ENCODE data around the gene MKLN1. TPM values are rescaled to one million over a fixed set of nuclear protein-coding genes. Genes with fewer than 3 reads are reported as not detected.
"Not testable (repeated sequence)": the region's sequence is repeated elsewhere in the genome, so short reads cannot be mapped to it uniquely, and the experiment has no call there.

The MKLN1 gene
- total RNA-seq, 1 donor from 2014 or later: 20.2 TPM

DNA sequence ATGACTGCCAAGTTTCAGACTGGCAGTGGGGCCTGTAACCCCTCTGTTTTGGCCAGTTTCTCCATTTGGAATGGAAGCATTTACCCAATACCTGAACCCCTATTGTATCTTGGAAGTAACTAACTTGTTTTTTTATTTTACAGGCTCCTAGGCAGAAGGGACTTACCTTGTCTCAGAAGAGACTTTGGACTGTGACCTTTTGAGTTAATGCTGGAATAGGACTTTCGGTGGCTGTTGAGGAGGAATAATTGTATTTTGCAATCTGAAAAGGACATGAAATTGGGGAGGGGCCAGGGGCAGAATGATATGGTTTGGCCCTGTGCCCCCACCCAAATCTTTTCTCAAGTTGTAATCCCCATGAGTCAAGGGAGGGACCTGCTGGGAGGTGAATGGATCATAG, 20.0 kb upstream of the MKLN1 start:
- DNase-seq (ENCODE audit: extremely low read depth, low read depth, low spot score): no peak

DNA sequence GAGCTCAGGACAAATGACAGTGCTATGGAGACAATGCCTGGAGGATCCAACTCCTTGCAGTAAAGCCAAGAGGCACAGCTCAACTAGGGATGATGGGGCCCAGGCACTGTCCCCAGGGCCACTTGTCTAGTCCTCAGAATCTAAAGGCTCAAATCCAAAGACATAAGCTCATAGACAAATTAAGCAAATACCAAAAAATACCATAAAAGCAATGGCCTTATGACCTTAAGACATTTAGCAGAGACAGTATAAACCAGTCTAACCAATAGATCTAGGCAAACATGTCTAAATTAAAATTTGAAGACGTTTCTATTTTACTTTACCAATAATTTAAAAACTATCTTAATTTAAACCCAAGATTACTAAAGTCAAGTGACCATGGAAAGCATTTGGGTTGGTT, 14.8 kb upstream of the MKLN1 start:
- DNase-seq (ENCODE audit: extremely low read depth, low read depth, low spot score): no peak

DNA sequence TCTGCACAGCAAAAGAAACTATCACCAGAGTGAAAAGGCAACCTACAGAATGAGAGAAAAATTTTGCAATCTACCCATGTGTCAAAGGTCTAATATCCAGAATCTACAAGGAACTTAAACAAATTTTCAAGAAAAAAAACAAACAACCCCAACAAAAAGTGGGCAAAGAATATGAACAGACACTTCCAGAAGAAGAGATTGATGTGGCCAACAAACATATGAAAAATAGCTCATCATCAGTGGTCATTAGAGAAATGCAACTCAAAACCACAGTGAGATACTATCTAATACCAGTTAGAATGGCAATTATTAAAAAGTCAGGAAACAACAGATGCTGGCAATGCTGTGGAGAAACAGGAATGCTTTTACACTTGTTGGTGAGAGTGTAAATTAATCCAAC, 7.1 kb upstream of the MKLN1 start:
- DNase-seq (ENCODE audit: extremely low read depth, low read depth, low spot score): no peak

DNA sequence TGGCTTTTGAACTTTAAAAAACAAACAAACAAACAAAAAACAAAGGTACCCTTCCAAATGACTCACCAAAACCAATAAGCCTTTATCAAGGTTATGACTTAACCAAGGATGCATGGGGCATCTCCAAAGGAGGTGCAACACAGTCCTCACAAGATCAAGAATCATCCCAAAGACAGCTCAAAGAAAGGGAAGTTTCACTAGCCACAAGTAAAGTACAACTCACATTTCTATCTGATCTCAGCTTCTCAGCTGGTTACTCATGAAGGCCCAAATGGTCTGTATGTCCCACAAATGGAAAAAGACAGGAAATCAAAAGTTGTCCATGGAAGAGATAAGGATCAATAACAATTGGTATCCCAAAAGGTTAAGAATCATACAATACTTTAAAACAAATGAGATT, 6.0 kb upstream of the MKLN1 start:
- no peak for DNase-seq (ENCODE audit: extremely low read depth, low read depth, low spot score)

DNA sequence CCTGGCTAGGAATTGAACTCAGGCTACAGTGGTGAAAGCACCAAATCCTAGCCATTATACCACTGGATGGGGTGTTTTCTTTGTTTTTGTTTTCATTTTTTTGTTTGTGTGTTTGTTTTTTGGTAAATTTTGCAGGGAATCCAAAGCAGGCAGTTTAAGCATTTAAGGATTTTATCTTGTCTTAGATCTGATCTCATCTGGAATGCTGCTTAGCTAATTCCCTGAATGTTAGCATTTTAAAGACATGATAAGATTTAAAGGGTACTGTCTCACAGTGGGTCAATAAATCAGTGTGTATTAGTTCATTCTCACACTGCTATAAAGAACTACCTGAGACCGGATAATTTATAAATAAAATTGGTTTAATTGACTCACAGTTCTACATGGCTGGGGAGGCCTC, 5.6 kb upstream of the MKLN1 start:
- no peak for DNase-seq (ENCODE audit: extremely low read depth, low read depth, low spot score)

DNA sequence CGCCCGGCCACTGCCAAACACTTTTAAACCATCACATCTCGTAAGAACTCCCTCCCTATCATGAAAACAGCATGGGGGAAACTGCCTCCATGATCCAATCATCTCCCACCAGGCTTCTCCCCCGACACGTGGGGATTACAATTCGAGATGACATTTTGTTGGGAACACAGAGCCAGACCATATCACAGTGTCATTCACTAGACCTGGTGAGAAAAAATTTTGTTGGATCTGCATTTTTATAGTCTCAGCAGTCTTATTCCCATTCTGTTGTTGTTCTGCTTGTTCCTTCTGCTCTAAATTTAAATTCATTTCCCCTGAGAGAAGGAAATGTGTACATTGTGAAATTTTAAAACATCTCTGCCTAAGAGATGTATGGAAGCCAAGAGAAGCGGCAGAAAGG, 4.8 kb upstream of the MKLN1 start:
- no peak for DNase-seq (ENCODE audit: extremely low read depth, low read depth, low spot score)

DNA sequence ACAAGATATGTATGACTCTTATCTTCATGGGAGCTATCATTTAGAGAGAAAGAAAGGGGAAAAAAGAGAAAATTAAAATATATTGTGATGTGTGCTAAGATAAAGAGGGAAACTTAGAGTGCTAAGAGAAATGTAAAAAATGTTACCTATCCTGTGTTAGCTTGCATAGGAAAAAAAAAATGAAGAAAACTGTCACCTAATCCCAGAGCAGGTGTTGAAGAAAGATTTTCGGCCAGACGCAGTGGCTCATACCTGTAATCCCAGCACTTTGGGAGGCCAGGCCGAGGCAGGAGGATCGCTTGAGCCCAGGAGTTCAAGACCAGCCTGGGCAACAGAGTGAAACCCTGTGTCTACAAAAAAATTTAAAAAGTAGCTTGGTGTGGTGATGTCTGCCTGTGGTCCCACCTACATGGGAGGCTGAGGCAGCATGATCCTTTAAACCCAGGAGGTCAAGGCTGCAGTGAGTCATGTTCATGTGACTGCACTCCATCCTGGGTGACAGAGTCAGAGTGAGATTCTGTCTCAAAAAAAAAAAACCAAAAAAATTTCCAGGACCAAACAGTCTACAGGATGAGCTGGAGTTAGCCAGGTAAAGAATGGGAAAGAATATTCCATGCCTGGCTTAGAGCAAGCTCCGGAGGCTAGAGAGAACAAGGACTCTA, 2.4 kb upstream of the MKLN1 start:
- no peak for DNase-seq (ENCODE audit: extremely low read depth, low read depth, low spot score)

DNA sequence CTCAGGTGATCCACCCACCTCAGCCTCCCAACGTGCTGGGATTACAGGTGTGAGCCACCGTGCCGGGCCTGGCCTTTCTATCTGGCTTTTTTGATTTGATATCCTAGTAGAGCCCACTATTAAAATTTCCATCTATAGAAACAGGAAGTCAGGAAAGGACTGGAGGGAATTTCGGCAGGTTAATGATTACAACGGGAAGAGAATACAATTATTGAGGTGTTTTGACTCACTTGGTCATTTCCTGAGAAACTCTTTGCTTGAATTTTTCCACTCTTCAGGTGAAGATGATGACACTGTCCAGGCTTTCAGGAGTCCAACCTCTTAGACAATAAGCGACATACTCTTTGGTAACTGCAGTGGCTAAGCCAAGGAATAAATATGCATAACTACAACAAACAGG, 1.1 kb upstream of the MKLN1 start:
- DNase-seq (ENCODE audit: extremely low read depth, low read depth, low spot score): no peak

DNA sequence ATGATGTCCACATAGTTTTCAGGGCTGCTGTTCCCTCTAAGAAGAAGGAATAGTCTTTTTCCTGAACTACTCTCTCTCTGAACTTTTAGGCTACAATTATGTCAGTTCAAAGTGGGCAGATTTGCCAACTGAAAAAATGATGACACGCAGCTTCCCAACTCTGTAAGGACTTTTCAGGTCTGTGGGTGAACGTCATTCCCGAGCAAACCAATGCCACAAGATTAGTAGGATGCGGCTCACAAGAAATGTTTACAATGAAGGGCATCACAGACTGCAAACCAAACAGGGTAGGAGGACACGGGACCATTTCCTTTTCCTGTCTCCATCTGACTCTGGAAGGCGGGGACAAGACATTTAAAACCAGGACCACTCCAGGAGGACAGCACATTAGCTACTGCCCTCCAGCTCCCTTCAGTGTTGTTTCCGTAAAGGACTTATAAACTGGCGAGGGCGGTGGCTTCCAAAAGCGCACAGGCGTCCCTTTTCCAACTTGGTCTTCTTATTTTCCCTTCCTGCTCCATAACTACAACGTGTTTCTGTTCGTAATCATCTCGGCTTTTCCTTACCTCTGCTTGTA, 539 bp upstream of the MKLN1 start:
- peak; percentile 34 for DNase-seq (ENCODE audit: extremely low read depth, low read depth, low spot score)

DNA sequence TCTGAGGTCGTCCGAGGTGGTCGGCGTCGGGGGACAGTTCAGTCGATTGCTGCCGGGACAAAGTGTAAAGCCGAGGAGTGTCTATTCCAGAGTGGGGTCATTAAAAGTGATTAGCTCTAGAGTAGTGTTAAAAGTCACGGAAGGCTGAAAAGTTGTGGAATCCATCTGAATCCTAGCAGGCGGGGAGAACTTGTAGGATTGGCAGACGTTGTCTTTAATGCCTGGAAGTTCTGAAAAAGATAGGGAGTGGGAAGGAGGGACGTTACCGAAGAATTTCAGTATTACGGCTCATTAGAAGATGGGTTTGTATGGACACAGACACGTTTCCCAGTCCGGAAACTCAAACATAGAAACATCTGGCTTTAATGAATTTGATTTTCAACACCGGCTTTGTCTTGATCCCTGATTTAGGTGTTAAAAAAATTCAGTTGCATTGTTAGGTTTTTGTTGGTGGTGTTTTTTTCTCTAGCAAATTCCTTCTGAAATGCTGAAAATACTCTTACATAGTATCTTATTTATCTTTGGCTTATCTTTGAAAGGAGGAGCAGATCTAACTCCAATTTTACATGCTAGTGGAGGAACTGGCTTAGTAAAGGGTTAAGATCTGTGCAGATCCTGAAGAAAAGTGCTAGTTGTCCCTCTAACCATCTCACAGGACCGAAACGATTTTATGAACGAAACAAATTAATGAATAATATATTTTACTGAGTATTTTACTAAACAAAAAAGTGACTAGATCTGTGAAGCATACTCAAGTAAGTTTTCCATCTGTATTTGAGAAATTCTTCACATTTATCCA, 900 bp downstream of the MKLN1 start:
- no peak for DNase-seq (ENCODE audit: extremely low read depth, low read depth, low spot score)

DNA sequence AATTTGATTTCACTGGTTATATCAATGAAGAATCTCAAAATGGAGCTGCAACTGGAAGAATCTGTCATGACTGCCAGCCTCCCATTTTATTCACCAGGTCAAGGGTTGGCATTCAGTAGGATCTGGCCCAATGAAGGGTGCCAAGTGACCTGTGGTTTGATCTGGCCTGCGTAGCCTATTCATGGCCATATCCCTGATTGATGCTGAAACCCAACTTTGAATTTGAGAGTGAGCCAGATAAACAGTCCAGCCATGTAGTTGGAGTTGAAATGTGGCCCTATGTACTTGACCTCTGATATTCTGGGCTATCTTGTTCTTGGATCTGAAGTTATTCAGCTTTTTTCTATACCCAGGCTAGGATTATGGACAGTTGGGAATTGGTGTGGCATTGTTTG, 1.5 kb downstream of the MKLN1 start:
- DNase-seq (ENCODE audit: extremely low read depth, low read depth, low spot score): no peak

DNA sequence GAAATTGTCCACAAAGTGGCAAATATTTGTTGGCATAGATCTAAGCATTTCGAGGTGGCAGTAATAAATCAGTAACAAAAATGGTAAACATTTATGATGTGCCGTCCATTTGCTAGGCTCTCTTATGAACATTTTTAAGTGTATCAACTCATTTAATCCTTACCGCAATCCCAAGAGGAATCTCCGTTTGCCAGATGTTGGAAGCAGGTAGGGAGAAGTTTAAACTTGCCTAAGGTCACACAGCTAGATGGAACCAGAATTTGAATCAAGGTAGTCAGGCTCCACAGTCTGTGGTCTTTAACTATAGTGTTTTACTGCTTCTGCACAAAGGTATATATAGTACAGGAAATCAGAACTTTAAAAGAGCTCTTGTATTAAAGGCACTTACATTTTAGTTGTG, 2.6 kb downstream of the MKLN1 start:
- DNase-seq (ENCODE audit: extremely low read depth, low read depth, low spot score): no peak

DNA sequence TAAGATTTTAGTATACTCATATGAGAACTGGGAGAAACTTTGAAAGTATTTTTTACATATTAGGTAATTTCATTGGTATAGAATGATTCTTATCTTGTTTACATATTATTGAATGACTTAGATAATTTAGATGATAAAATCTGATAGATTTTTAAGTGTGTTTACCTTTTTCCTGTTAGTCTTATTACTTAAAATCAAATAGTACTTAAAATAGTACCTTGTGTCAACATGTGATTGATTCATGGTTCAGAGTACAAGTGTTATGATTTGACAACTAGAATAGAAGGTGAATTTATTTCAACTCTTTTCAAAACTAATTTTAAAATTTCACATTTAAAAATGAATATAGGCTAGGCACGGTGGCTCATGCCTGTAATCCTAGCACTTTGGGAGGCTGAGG, 4.1 kb downstream of the MKLN1 start:
- no peak for DNase-seq (ENCODE audit: extremely low read depth, low read depth, low spot score)

DNA sequence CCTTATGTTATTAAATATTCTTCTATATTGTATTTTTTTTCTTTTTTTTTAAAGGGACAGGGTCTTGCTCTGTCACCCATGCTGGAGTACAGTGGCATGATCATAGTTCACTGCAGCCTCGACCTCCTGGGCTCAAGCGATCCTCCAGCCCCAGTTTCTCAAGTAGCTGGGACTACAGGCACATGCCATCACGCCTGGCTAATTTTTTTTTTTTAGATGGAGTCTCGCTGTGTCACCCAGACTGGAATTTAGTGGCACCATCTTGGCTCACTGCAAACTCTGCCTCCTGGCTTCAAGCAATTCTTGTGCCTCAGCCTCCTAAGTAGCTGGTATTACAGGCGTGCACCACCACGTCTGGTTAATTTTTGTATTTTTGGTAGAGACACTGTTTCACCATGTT, 5.1 kb downstream of the MKLN1 start:
- not testable (repeated sequence) for DNase-seq (ENCODE audit: extremely low read depth, low read depth, low spot score)

DNA sequence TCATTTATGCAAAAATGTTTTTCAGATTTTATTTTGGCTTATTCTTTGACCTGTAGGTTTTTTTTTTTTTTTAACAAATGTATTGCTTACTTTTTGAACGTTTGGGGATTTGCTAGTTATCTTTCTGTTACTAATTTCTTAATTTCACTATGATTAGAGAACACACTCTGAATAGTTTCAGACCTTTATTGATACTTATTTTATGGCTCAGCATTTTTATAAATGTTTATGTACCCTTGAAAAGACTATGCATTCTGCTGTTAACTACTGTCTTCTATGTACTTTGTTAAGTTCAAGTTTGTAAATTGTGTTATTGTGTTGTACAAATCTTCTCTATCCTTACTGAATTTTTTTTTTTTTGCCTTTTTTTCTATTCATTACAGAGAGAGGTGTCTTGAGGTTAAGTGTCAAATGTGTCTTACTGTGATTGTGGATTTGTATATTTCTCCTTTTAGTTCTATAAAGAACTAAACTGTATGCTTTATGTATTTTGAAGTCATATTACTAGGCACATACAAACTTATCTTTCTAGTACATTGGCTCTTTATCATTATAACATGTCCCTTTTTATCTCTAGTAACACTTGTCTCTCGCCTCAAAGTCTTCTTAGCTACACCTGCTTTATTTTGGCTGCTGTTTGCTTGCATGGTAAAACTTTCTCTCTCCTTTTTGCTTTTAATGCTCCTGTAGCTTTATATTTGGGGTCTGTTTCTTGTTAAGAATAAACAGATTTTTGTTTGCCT, 8.1 kb downstream of the MKLN1 start:
- no peak for DNase-seq (ENCODE audit: extremely low read depth, low read depth, low spot score)

DNA sequence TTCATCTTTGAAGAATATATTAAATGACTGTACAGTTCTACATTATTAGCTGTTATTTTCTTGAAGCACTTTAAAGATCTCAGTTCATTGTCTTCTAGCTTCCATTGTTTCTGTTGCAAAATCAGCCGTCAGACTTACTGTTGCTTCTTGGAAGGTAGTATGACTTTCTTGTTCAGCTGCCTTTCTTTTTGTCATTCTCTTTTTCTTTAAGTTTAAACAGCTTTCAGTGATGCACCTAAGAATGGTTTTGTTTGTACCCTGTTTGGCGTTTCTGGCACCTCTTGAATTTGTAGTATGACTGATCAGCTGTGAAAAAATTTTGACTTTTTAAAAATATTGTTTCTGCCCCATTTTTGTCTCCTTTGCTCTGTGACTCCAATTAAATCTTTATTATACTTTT, 9.3 kb downstream of the MKLN1 start:
- no peak for DNase-seq (ENCODE audit: extremely low read depth, low read depth, low spot score)

DNA sequence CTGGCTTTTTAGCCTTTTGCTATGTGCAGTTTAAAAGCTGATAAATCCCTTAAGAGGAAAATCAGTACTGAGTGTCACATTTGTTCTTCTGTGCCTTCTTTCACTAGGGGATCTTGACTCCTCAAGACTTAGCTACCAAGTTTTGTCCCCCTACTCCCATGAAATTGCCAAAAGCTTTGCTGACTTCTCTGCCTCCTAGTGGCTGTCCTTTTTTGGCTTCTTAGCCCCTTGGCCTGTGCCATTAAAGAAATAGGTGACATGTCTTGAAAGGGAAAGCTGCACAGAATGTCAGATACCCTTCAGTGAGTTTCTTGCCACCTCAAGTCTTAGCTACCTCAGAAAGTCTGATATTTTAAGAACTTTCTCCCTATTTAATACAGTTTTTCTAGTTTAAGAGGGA, 10.5 kb downstream of the MKLN1 start:
- no peak for DNase-seq (ENCODE audit: extremely low read depth, low read depth, low spot score)

DNA sequence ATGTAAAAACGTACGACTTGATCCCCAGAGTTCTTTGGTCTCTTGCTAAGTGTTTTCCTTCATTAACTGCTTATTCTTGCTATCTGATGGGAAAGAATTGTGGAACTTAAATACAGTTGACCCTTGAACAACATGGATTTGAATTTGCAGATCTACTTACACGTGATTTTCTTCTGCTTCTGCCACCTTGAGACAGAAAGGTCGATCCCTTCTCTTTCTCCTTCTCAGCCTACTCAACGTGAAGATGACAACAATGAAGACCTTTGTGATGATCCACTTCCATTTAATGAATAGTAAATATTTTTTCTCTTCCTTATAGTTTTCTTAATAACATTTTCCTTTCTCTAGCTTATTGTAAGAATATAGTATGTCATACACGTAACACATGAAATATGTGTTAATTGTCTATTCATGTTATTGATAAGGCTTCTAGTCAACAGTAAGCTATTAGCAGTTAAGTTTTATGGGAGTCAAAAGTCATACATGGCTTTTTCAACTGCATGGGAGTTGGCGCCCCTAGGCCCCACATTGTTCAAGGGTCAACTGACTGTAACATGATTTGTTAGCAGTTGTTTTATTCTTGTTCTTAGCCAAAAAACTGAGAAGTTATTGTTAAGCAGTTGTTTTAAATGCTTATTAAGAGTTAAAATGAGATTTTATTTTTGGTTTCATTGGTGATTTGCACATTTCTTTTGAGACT, 11.2 kb downstream of the MKLN1 start:
- no peak for DNase-seq (ENCODE audit: extremely low read depth, low read depth, low spot score)

DNA sequence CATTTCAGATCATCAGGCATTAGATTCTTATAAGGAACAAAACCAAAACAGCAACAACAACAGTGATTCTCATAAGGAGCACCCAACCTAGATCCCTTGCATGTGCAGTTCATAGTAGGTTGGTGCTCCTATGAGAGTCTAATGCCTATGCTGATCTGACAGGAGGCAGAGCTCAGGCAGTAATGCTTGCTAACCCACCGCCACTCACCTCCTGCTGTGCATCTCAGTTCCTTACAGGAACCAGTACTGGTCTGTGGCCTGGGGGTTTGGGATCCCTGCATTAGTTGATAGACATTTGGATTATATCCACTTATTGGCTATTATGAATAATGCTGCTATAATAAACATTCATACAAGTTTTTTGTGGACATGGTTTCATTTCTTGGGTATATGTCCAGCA, 14.0 kb downstream of the MKLN1 start:
- no peak for DNase-seq (ENCODE audit: extremely low read depth, low read depth, low spot score)

DNA sequence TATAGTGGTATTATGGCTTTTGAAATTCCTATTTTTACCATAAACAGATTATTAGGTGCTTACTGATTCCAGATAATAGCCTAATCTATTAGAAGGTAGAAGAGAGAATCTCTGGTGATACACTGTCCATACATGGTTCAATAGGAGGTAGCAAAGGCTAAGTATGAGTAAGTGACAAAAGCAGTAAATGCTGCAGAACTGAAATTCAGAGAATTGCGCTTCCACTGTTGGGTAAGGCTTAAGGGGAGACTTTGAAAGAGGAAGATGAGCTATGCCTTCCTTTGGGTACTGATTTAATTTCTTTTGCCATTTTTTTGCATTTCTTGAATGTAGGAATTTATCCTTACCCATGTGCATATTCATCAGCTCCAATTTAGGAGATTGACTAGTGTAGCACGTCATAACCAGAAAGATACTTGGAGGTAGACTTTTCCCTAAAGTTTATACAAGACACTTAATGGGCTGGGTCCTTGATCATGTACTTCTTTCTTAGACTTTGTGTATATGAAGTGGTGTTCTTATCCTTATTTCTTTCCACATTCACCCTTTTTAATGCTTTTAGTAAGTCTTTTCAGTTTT, 15.3 kb downstream of the MKLN1 start:
- DNase-seq (ENCODE audit: extremely low read depth, low read depth, low spot score): no peak
